Lower leg skin (tissue), 3 donors: Measurements from ENCODE around the gene NSL1.

Experiments used
- CTCF ChIP-seq, 3 donors: fragments of 450-650 bp; IDR thresholded peaks; one replicate each; pipeline ENCODE4 v1.5.1; 2016; ENCODE audit warnings: antibody characterized with exemption in 3 of 3, mild to moderate bottlenecking in 3 of 3, moderate library complexity in 2 of 3
- POLR2A ChIP-seq, 2 donors: fragments of 450-650 bp; IDR thresholded peaks; one replicate each; pipeline ENCODE4 v1.6.1; 2016 to 2017; ENCODE audit warnings: antibody characterized with exemption in 2 of 2, mild to moderate bottlenecking in 1 of 2, moderate library complexity in 1 of 2

- TF ChIP-seq CTCF (IDR thresholded peaks at IDR 0.05) (no peak), POLR2A (IDR thresholded peaks at IDR 0.05) (no peak)
Observed at GRCh38 chr1:212762839-212763238, 28.7 kb downstream of the NSL1 start.
